Suppressor macrophage treated with lipopolysaccharide for 4 hours (primary cell): ENCODE measurements around the gene RAI1.

Experiments used
- DNase-seq: peaks from one replicate; pipeline ENCODE4 v3.0.0-alpha.2; 2020

The RAI1 gene

GRCh38 chr17:17837380-17837821, 156.1 kb downstream of the RAI1 start:
- DNase-seq = peak; percentile 67

DNA sequence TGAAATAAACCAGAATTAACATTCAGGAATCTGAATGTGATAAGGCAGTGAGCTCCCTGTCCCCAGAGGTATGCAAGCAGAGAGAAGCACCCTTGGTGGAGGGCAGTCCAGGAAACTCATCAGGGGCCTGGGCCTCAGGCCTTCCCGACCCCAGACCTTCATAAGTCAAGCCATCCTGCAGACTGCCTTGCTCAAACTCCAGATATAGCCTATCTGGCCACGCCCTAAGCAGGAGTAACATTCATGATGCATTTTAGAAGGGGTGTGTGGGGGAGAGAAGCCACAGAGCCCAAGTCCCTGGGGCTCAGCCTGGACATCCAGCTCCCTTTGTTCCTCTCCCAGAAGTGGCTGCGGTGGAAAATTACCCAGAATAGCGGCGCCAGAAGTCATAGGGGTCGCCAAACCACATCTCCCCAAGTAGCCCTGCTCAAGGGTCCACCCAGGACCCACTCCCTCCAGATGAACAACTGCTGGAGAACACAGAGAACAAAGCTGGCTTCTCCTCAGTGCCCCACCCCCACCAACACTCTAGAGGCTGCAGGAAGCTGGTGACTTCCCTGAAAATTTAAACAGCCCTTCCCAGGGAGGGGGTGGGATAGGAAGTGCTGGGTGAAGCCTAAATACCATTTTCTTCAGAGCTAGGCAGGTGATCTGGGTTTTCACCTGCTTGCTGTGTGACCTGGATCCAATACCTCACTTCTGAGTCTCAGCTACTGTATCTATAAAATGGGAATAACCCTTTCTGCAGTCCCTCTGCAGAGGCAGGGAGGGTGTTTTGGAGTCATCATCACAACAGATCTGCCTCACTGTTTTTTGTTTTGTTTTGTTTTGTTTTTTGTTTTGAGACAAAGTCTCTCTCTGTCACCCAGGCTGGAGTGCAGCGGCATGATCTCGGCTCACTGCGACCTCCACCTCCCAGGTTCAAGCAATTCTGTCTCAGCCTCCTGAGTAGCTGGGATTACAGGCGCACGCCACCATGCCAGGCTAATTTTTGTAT, 157.0 kb downstream of the RAI1 start:
- peak; percentile 66 for DNase-seq

GRCh38 chr17:17839791-17840707, 158.8 kb downstream of the RAI1 start:
- DNase-seq = peak; percentile 93

DNA sequence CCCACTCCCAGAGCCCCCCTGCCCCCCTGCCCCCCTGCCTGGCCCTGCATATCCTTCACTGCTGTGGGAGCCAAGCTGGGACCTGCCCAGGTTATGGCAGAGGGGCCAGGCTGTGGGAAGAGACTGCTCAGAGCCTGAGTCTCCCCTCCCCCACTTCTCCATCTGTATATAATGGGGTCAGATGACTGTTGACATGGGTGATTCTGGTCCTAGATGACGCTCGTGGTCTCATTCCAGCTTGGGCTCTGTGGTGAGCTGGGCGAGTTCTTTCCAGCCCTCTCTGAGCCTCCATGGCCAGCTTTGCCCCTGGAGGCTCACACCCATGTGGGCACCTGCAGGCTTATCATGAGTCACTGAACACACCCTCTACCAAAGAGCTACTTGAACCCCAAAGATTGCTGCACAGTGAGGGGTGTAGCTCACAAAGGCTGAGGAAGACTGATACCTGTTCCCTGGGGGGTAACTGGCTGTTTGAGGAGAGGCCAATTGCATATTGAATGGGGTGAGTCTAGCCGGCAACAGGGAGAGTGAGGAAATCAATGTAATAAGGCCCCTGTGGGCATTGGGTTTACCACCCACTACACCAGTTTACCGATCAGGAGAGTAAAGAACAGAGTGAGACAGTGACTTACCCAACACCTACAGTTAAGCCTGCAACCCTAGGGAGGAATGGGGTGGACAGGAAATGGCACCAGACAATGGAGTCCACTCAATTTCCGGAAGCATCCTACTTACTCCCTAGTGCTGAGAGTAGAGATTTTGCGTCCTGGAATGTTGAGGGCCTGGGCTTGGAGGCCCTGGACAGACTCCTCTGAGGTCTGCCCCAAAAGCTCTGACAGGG, 159.7 kb downstream of the RAI1 start:
- DNase-seq = peak; percentile 58

- no peak for DNase-seq
Observed at GRCh38 chr17:17841601-17842025, 160.4 kb downstream of the RAI1 start.

- no peak for DNase-seq
Observed at GRCh38 chr17:17842111-17842876, 161.0 kb downstream of the RAI1 start.

DNA sequence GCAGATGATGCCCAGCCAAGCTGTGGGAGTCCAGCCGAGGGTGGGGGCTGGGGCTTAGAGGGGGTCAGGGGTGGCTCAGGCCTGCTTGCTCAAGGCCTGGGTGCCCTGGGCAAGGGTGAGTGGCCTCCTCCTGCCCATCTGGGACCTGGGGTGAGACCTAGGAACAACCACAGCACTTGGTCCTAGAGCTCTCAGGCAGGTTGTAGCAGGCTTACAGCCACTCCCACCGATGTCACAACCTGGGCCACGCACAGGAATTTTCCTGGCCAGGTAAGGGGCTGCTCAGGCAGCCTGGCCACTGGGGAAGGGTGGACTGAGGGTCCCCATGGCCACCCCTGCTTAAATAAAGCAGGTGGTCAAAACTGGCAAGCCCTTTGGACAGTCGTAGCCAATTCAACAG, 161.8 kb downstream of the RAI1 start:
- DNase-seq = no peak

- no peak for DNase-seq
Observed at GRCh38 chr17:17844079-17844478, 162.8 kb downstream of the RAI1 start.

DNA sequence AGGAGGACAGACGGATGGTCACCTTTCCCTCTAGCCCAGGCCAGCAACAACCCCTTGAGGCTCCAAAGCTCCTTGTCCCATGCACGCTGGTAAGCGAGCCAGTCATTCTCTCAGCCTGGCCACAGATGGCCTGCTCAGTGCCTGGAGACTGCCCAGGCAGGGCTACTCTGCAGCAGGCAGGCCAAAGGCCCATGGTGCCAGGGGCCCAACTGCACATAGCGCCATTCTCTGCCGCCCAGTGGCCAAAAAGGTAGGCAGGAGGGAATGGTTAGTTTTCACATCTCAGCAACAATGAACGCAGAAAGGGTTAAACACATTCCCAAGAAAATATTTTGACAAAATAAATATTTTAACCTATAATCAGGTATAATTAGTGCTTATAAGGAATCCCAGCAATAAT, 163.2 kb downstream of the RAI1 start:
- DNase-seq = no peak

GRCh38 chr17:17845046-17845775, 164.0 kb downstream of the RAI1 start:
- DNase-seq = no peak

DNA sequence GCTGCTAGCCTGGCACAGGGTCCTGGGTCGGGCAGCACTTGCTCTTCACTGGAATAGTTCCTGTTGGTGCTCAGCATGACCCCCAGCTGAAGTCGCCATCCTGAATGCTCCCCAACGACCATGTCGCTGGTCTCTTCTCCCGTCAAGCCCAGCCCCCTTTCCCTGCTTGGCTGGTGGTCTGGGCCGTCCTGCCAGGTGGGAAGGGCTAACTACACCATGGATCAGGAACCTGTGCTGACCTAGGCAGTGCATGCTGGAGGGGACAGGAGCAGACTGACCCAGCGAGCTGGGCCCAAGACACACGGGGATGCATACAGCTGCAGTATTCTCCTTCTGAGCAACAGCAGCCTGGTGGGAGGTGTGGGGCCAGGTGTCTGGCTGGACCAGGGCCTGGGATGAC, 164.7 kb downstream of the RAI1 start:
- DNase-seq = no peak

DNA sequence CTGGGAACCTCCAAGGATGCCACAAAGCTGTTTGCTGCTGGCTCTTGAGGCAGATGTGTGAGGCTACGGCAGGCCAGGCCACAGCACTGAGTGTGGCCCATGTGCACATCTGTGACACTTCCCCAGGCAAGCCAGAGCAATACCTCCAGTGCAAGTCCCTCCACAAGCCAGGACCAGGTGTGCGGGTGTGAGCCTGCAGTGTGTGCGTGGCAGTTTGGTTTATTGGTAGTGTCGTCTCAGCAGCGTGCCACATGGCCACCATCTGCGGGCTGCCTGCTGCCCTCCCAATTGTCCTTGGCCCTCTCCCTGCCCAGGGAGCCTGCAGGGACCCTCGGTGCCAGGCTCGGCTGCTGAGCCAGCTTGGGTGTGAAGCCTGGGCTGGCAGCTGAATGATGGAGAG, 165.4 kb downstream of the RAI1 start:
- DNase-seq = no peak

GRCh38 chr17:17847118-17847689, 165.9 kb downstream of the RAI1 start:
- DNase-seq = no peak

DNA sequence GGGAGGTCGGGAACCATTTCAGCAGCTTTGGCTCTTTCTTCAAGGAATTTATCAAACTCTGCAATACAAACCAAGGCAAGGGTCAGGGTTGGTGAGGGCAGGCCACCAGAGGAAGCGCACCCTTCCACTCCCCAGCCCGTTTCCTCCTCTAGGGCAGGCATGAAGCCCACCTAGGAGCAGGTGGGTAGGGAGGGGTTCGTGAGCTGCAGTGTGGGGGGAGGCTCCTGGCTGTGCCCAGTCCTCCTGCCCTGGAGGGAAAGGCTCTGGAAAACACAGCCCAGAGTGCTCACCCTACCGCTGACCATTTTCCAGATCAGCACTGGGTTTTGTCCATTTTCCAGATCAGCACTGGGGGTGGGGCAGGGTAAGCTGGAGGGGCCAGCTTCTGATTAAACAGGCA, 166.5 kb downstream of the RAI1 start:
- no peak for DNase-seq

- DNase-seq = no peak
Observed at GRCh38 chr17:17848311-17849082, 167.2 kb downstream of the RAI1 start.

DNA sequence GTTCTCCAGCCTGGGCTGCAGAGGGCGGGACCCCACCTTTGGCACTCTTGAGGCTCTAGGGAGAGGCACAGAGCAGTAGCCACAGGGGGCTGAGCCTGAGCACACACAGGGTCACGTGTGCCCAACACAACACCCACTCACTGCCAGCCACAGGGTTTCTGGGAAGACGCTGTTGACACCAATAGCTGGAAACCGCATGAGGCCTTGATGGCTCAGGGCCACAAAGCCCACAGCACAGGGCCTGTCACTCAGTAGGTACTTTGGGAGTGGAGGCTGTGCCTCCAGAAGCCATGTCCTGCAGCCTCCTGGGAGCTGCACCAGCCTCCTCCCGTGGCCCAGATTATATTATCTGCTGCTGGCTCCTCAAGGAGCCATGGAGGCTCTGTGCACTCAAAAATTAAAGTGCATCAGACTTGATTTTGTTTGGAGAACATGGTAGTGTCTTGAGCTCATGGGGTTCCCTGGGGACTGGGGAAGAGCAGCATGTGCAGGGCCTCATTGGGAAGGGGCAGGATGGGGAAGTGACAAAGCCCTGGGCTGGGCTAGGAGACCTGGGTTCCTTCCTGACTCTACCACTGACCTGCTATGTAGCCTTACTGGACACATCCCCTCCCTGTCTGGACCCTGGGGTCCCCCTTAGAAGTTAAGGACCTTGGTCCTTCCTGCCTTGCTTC, 168.0 kb downstream of the RAI1 start:
- DNase-seq = peak; percentile 86

- peak; percentile 62 for DNase-seq
Observed at GRCh38 chr17:17849845-17850373, 168.7 kb downstream of the RAI1 start.

DNA sequence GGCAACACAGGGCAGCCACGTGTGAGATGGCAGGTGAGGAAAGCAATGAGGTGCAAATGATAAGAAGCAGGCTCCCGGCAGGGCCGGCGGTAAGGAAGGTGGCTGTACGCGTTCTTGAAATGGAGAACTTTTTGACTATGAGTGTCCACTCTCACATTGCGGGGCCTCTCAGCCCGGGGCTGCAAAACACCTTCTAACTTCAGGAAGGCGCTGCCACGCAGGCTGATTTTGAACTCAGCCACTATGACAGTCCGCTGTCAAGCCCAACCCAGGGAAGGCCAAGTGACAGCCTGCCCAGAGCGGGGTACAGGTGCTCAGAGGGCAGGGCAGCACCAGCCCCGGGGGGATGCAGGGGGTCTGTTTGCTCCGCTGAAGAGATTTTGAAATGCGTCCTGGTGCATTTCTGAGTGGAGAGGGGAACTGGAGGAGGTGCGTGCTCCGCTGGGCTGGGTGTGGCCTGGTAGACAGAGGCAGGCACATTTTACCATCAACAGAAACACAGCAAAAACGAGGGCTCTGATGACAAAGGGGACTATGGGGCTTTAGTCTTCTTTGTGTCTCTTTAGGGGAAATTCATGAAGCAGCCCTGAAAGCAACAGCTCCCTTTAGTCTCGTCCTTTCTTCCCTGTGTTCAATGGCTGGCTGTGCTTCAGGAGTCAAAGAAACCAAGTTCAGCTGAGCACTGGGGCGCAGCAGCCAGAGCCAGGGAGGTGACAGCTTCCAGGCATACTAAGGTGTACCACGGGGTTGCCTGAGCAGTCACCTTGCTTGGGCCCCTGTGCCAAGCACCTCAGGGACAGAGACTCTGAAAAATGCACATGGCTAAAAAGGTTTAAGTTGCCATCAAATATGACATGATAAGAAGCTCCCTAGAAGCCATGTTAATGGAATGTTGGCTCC, 170.1 kb downstream of the RAI1 start:
- no peak for DNase-seq
